Tibial nerve (tissue), 4 donors: ENCODE results near the gene BAMBI.

ENCODE experiments used
- EP300 ChIP-seq, 2 donors: sonication (generic); formaldehyde crosslinking; IDR thresholded peaks; one replicate each; pipeline ENCODE4 v1.6.1; 2017; ENCODE audit warnings: antibody characterized with exemption in 2 of 2, mild to moderate bottlenecking in 1 of 2
- TF ChIP-seq, protein P1 (sequence below), 5 experiments: fragments of 200-600 bp in 3 of 5; fragments of 450-650 bp in 2 of 5; sonication (generic) in 3 of 5; IDR thresholded peaks; one replicate each; pipeline ENCODE4 v1.5.1; 2016 to 2019; ENCODE audit warnings: antibody characterized with exemption in 5 of 5, mild to moderate bottlenecking in 3 of 5, moderate library complexity in 2 of 5

- TF ChIP-seq, protein P1, sequence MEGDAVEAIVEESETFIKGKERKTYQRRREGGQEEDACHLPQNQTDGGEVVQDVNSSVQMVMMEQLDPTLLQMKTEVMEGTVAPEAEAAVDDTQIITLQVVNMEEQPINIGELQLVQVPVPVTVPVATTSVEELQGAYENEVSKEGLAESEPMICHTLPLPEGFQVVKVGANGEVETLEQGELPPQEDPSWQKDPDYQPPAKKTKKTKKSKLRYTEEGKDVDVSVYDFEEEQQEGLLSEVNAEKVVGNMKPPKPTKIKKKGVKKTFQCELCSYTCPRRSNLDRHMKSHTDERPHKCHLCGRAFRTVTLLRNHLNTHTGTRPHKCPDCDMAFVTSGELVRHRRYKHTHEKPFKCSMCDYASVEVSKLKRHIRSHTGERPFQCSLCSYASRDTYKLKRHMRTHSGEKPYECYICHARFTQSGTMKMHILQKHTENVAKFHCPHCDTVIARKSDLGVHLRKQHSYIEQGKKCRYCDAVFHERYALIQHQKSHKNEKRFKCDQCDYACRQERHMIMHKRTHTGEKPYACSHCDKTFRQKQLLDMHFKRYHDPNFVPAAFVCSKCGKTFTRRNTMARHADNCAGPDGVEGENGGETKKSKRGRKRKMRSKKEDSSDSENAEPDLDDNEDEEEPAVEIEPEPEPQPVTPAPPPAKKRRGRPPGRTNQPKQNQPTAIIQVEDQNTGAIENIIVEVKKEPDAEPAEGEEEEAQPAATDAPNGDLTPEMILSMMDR (IDR thresholded peaks at IDR 0.05): no peak
- no peak for TF ChIP-seq EP300 (IDR thresholded peaks at IDR 0.05)
These were observed 20.8 kb downstream of the BAMBI start for GRCh38 chr10:28698075-28698474.
